HG02852 (cell line): ENCODE data around the gene CNTRL.

Source experiments
- ATAC-seq: cut with Tn5 transposase; IDR thresholded peaks from one replicate; pipeline ENCODE4 v1.9.1; 2021; ENCODE audit warnings: mild to moderate bottlenecking, moderate library complexity; ENCODE audit not compliant: unreplicated experiment

The CNTRL gene

GRCh38 chr9:121198512-121199042 is 123.8 kb downstream of the CNTRL start:
- ATAC-seq: no peak

GRCh38 chr9:121199921-121200320 is 125.2 kb downstream of the CNTRL start:
- ATAC-seq: no peak

- ATAC-seq: no peak
Measured at GRCh38 chr9:121200356-121200755, 125.6 kb downstream of the CNTRL start.

GRCh38 chr9:121201045-121201737 is 126.4 kb downstream of the CNTRL start:
- ATAC-seq: peak; percentile 33

GRCh38 chr9:121201738-121202533 is 127.2 kb downstream of the CNTRL start, which contains the start of gene RAB14:
Gene RAB14 (minus strand): TSS chr9:121201869. CDS start chr9:121193412, 8,457 bp downstream.
- ATAC-seq: peak; percentile 89

GRCh38 chr9:121204121-121204520 is 129.4 kb downstream of the CNTRL start:
- no peak for ATAC-seq

GRCh38 chr9:121204611-121205010 is 129.9 kb downstream of the CNTRL start:
- no peak for ATAC-seq

GRCh38 chr9:121206516-121207370 is 132.0 kb downstream of the CNTRL start:
- ATAC-seq: peak; percentile 55

GRCh38 chr9:121207371-121207940 is 132.7 kb downstream of the CNTRL start:
- ATAC-seq: peak; percentile 76

- no peak for ATAC-seq
Measured at GRCh38 chr9:121210536-121210935, 135.8 kb downstream of the CNTRL start.

GRCh38 chr9:121213136-121213806 is 138.5 kb downstream of the CNTRL start:
- peak; percentile 52 for ATAC-seq

- no peak for ATAC-seq
Measured at GRCh38 chr9:121214005-121214404, 139.2 kb downstream of the CNTRL start.

- ATAC-seq: no peak
Measured at GRCh38 chr9:121216271-121216805, 141.6 kb downstream of the CNTRL start.

GRCh38 chr9:121217609-121218292 is 143.0 kb downstream of the CNTRL start:
- ATAC-seq: peak; percentile 91

- peak; percentile 8 for ATAC-seq
Measured at GRCh38 chr9:121218357-121219027, 143.7 kb downstream of the CNTRL start.

- ATAC-seq: no peak
Measured at GRCh38 chr9:121219530-121219929, 144.8 kb downstream of the CNTRL start.

- ATAC-seq: no peak
Measured at GRCh38 chr9:121220996-121221663, 146.4 kb downstream of the CNTRL start.

GRCh38 chr9:121221664-121222055 is 146.9 kb downstream of the CNTRL start:
- no peak for ATAC-seq
